Measurements from ENCODE around the gene MRTFA. TPM values are rescaled to one million over a fixed set of nuclear protein-coding genes. Genes with fewer than 3 reads are reported as not detected.

Gene MRTFA
- total RNA-seq, 2 donors from 2014 or later = 71.8 to 129 TPM

DNA sequence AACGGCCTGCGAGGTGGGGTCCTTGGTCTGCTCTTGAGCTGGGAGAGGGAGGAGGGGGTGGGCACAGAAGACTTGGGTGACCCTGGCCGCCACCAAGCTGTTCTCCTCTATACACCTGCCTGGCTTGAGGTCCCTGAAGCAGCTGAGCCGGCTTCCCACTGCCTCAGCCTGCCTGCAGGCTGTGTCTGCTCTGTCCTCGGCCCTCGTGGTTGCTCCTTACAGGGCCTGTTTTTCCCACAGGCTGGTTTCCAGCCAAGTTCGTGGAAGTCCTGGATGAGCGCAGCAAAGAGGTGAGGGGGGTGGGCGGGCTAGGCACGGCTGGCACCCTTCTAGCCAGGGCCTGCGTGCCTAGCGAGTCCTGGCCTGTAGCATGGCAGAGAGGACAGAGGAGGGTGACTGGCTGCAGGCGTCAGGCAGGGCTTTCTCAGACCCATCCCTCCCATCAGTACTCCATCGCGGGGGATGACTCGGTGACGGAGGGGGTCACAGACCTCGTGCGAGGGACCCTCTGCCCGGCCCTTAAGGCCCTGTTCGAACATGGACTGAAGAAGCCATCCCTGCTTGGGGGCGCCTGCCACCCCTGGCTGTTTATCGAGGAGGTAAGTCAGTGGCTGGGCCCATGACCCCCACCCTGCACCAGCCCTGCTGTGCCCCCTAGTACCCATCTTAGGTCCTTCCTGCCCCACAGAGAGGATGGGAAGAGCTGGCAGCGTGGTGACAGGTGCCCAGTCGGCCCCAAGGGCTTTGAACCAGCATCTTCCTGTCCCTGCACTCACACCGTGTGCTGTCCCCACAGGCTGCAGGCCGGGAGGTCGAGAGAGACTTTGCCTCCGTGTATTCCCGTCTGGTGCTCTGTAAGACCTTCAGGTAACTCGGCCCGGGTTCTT is 228.4 kb downstream of the MRTFA start:
- DNase-seq (ENCODE audit: low spot score) (no peak), ATAC-seq (ENCODE audit: insufficient number of reproducible peaks, low FRiP score, low read depth) (no peak)
- Histone ChIP-seq H3K4me1 (ENCODE audit: control insufficient read depth in 1 of 2, low read depth in 2 of 2) (no peaks in the 10 kb centered on the region), H3K27ac (no peak overlapping the region), H3K9me3 (no peaks in the 10 kb centered on the region), H3K36me3 (peaks cover 47% of the 10 kb centered on the region), H3K27me3 (replicated peaks; ENCODE audit: insufficient read depth) (no peaks in the 10 kb centered on the region), H3K4me3 (no peak overlapping the region)
- no peak for TF ChIP-seq CTCF (IDR thresholded peaks at IDR 0.05)

DNA sequence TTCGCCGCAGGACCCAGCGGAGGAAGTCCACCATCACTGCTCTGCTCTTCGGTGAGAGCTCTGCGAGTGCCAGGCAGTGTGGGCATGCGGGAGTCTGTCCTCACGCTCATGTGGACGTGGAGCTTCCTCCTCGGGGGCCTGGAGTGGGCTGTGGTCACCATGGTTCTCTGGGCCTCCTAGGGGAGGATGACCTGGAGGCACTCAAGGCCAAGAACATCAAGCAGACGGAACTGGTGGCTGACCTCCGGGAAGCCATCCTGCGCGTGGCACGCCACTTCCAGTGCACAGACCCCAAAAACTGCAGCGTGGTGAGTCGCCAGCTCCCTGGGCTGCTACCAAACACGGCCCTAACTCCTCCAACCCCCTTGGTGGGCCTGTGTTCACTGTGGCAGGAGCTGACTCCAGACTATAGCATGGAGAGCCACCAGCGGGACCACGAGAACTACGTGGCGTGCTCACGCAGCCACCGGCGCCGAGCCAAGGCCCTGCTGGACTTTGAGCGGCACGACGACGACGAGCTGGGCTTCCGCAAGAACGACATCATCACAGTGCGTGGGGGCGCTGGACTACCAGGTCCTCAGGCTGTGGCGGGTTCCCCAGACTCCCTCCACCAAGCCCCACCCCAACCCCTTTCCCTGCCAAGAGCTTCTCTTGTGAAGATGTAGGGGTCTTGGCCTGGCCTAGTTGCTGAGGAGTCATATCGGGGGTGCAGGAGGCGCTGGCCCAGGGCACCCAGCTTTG is 229.3 kb downstream of the MRTFA start:
- no peak overlapping the region for H3K4me3 ChIP-seq
- H3K36me3 ChIP-seq = peaks cover 47% of the 10 kb centered on the region
- H3K9me3 ChIP-seq = no peaks in the 10 kb centered on the region
- no peaks in the 10 kb centered on the region for H3K4me1 ChIP-seq (ENCODE audit: control insufficient read depth in 1 of 2, low read depth in 2 of 2)
- ATAC-seq (ENCODE audit: insufficient number of reproducible peaks, low FRiP score, low read depth) (no peak), DNase-seq (ENCODE audit: low spot score) (no peak)
- no peak for TF ChIP-seq CTCF (IDR thresholded peaks at IDR 0.05)
- H3K27me3 ChIP-seq (replicated peaks; ENCODE audit: insufficient read depth) = no peaks in the 10 kb centered on the region
- no peak overlapping the region for H3K27ac ChIP-seq

- DNase-seq (ENCODE audit: low spot score) (no peak), ATAC-seq (ENCODE audit: insufficient number of reproducible peaks, low FRiP score, low read depth) (no peak)
- H3K27me3 ChIP-seq (replicated peaks; ENCODE audit: insufficient read depth) = no peaks in the 10 kb centered on the region
- H3K4me3 ChIP-seq = no peak overlapping the region
- H3K9me3 ChIP-seq = no peaks in the 10 kb centered on the region
- no peak overlapping the region for H3K27ac ChIP-seq
- H3K4me1 ChIP-seq (ENCODE audit: control insufficient read depth in 1 of 2, low read depth in 2 of 2) = no peaks in the 10 kb centered on the region
- no peak for TF ChIP-seq CTCF (IDR thresholded peaks at IDR 0.05)
- H3K36me3 ChIP-seq = peaks cover 51% of the 10 kb centered on the region
Observed at GRCh38 chr22:40406063-40406890, 230.2 kb downstream of the MRTFA start.

- no peak for DNase-seq (ENCODE audit: low spot score)
- no peak for ATAC-seq (ENCODE audit: insufficient number of reproducible peaks, low FRiP score, low read depth)
- Histone ChIP-seq H3K36me3 (peaks cover 53% of the 10 kb centered on the region), H3K27ac (no peak overlapping the region), H3K27me3 (replicated peaks; ENCODE audit: insufficient read depth) (no peaks in the 10 kb centered on the region), H3K4me3 (no peak overlapping the region), H3K4me1 (ENCODE audit: control insufficient read depth in 1 of 2, low read depth in 2 of 2) (no peaks in the 10 kb centered on the region), H3K9me3 (no peaks in the 10 kb centered on the region)
- no peak for TF ChIP-seq CTCF (IDR thresholded peaks at IDR 0.05)
Observed at GRCh38 chr22:40405178-40406062, 231.1 kb downstream of the MRTFA start.

Measured in thoracic aorta (tissue), 2 donors.